ENCODE results near the gene SORCS2. TPM values are rescaled to one million over a fixed set of nuclear protein-coding genes. Genes with fewer than 3 reads are reported as not detected.

The SORCS2 gene
- polyA plus RNA-seq, 3 donors: 0.46 to 0.55 TPM; not detected in 1

DNA sequence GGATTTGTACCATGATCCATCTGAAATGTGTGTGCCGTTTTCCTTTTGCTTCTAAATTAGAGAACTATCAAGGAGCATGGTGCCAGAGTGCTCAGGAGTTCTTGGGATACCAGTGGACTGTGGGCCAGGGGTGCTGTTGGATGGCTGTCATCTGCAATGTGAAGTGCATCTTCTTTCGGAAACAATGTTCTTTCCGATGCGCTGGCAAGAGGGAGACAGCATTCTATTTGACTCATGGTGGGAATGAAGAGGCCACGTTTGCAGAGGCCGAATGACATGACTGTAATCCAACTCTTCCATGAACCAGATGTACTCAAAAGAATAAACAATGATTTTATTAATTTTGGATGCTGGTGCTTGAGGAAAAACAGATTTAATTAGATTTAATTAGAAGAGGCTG is 45.5 kb downstream of the SORCS2 start:
- H3K36me3 ChIP-seq (replicated peaks in 1 of 2; ENCODE audit: control insufficient read depth in 1 of 2, insufficient read depth in 2 of 2, low read length in 2 of 2): no peaks in the 10 kb centered on the region
- intact Hi-C loops (cut with micrococcal nuclease): no loop called here
- no peaks in the 10 kb centered on the region for H3K79me2 ChIP-seq (ENCODE audit: insufficient read depth, low read length)
- no peak overlapping the region for H3K4me2 ChIP-seq (replicated peaks; ENCODE audit: extremely low read depth, low read length, poor library complexity, severe bottlenecking)
- no peaks in the 10 kb centered on the region for H4K20me1 ChIP-seq (ENCODE audit: insufficient read depth, low read length)
- Mint-ChIP-seq H3K27ac (no peak overlapping the region), H3K4me1 (no peaks in the 10 kb centered on the region), H3K27me3 (ENCODE audit: low read depth in 3 of 3) (peaks cover 4 to 10% (median 7%) of the 10 kb centered on the region in 3 donors), H3K4me3 (no peak overlapping the region), H3K36me3 (no peaks in the 10 kb centered on the region), H3K9me3 (peaks cover 7 to 15% (median 9%) of the 10 kb centered on the region in 7 donors)
- no peak overlapping the region for H2AFZ ChIP-seq (ENCODE audit: insufficient read depth, low read depth, low read length, poor library complexity, severe bottlenecking)
- TF ChIP-seq, protein P1, sequence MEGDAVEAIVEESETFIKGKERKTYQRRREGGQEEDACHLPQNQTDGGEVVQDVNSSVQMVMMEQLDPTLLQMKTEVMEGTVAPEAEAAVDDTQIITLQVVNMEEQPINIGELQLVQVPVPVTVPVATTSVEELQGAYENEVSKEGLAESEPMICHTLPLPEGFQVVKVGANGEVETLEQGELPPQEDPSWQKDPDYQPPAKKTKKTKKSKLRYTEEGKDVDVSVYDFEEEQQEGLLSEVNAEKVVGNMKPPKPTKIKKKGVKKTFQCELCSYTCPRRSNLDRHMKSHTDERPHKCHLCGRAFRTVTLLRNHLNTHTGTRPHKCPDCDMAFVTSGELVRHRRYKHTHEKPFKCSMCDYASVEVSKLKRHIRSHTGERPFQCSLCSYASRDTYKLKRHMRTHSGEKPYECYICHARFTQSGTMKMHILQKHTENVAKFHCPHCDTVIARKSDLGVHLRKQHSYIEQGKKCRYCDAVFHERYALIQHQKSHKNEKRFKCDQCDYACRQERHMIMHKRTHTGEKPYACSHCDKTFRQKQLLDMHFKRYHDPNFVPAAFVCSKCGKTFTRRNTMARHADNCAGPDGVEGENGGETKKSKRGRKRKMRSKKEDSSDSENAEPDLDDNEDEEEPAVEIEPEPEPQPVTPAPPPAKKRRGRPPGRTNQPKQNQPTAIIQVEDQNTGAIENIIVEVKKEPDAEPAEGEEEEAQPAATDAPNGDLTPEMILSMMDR (IDR thresholded peaks at IDR 0.05): no peak
- H3K27ac ChIP-seq (ENCODE audit: low read depth in 1 of 2, low read length in 2 of 2): no peak overlapping the region
- H3K4me1 ChIP-seq (ENCODE audit: control insufficient read depth in 1 of 2, insufficient read depth in 2 of 2, low read length in 2 of 2): no peaks in the 10 kb centered on the region
- peaks cover 6 to 11% of the 10 kb centered on the region in 2 donors for H3K9me3 ChIP-seq (replicated peaks in 1 of 2; ENCODE audit: control insufficient read depth in 1 of 2, insufficient read depth in 1 of 2, low read length in 2 of 2)
- no peak overlapping the region for H3K9ac ChIP-seq (ENCODE audit: insufficient read depth, low read length, poor library complexity, severe bottlenecking)
- no peak overlapping the region for H3K4me3 ChIP-seq (replicated peaks in 1 of 3; ENCODE audit: low read depth in 2 of 3, low read length in 3 of 3)
- WGBS (ENCODE audit: insufficient coverage): 100% methylated on average over 4 of the region's 6 CpGs
- H3K27me3 ChIP-seq (ENCODE audit: control insufficient read depth in 2 of 2, insufficient read depth in 2 of 2, low read length in 2 of 2): no peaks in the 10 kb centered on the region
- no peak for DNase-seq

DNA sequence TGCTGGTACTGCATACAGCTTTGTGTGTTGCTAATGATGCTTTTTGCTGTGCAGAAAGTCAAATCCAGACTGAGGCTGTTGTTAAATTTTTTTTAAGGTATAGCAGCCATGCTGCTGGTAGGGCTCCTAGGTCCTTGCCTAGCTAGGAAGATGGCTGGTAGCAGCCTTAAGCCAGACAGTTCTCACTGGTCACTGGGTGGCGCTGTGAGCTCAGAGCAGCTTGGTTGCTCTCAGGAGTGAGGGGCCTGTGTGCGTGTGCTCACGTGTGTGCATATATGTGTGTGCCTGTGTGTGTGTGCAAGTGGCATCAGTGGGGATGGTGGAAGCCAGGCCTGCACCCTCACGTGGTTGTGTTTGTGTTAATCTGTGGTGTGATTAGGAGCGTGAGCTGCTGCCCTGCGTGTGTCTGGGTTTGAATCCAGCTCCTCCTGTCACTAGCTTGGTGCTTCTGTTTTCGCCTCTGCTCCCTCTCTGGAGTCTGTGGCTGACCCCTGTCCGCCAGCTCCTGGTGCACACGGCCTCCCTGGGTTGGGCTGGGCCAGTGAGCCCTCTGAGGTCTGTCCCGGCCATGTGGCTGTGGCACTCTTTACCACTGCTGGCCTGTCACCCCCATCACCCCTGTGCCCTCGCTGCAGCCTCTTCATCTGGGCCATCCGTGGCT is 46.1 kb downstream of the SORCS2 start:
- Histone ChIP-seq H3K4me3 (replicated peaks in 1 of 3; ENCODE audit: low read depth in 2 of 3, low read length in 3 of 3) (no peak overlapping the region), H3K36me3 (replicated peaks in 1 of 2; ENCODE audit: control insufficient read depth in 1 of 2, insufficient read depth in 2 of 2, low read length in 2 of 2) (no peaks in the 10 kb centered on the region), H3K9me3 (replicated peaks in 1 of 2; ENCODE audit: control insufficient read depth in 1 of 2, insufficient read depth in 1 of 2, low read length in 2 of 2) (peaks cover 6 to 11% of the 10 kb centered on the region in 2 donors), H3K4me1 (ENCODE audit: control insufficient read depth in 1 of 2, insufficient read depth in 2 of 2, low read length in 2 of 2) (no peaks in the 10 kb centered on the region), H3K9ac (ENCODE audit: insufficient read depth, low read length, poor library complexity, severe bottlenecking) (no peak overlapping the region), H2AFZ (ENCODE audit: insufficient read depth, low read depth, low read length, poor library complexity, severe bottlenecking) (no peak overlapping the region), H3K27me3 (ENCODE audit: control insufficient read depth in 2 of 2, insufficient read depth in 2 of 2, low read length in 2 of 2) (no peaks in the 10 kb centered on the region), H3K4me2 (replicated peaks; ENCODE audit: extremely low read depth, low read length, poor library complexity, severe bottlenecking) (no peak overlapping the region), H4K20me1 (ENCODE audit: insufficient read depth, low read length) (no peaks in the 10 kb centered on the region), H3K79me2 (ENCODE audit: insufficient read depth, low read length) (no peaks in the 10 kb centered on the region), H3K27ac (ENCODE audit: low read depth in 1 of 2, low read length in 2 of 2) (no peak overlapping the region)
- TF ChIP-seq, protein P1 (IDR thresholded peaks at IDR 0.05): no peak
- intact Hi-C loops (cut with micrococcal nuclease): no loop called here
- DNase-seq: no peak
- Mint-ChIP-seq H3K4me3 (no peak overlapping the region), H3K4me1 (no peaks in the 10 kb centered on the region), H3K9me3 (peaks cover 7 to 15% (median 9%) of the 10 kb centered on the region in 7 donors), H3K27me3 (ENCODE audit: low read depth in 3 of 3) (peaks cover 4 to 13% (median 10%) of the 10 kb centered on the region in 3 donors), H3K27ac (no peak overlapping the region), H3K36me3 (no peaks in the 10 kb centered on the region)
- WGBS (ENCODE audit: insufficient coverage): 90% methylated on average over 12 of the region's 12 CpGs

All from CD14-positive monocyte (primary cell).